GM12892 (cell line): Measurements from ENCODE around the gene MEGF9.
"Not testable (repeated sequence)": the region's sequence is repeated elsewhere in the genome, so short reads cannot be mapped to it uniquely, and the experiment has no call there.

Experiments used
- DNase-seq: peaks from one replicate; pipeline ENCODE4 v3.0.0; 2011; ENCODE audit not compliant: insufficient read length
- FAIRE-seq: peaks from 2 replicates; lab custom pipeline; 2011; peaks lifted over from hg19 to GRCh38; lab: Jason Lieb, UNC
- POLR2A ChIP-seq: IDR thresholded peaks from 2 replicates; pipeline ENCODE4 v1.6.1; 2011; ENCODE audit warnings: low read depth, low read length, control low read depth
- POLR2AphosphoS5 ChIP-seq: IDR thresholded peaks from 2 replicates; pipeline ENCODE4 v1.6.1; 2011; ENCODE audit warnings: low read depth, low read length, control low read depth
- TAF1 ChIP-seq: IDR thresholded peaks from 2 replicates; pipeline ENCODE4 v1.6.1; 2011; ENCODE audit warnings: low read depth, mild to moderate bottlenecking, control low read depth, low read length, borderline replicate concordance

MEGF9 gene

GRCh38 chr9:120643061-120643460 lies 71.2 kb downstream of the MEGF9 start:
- no peak for TF ChIP-seq POLR2A
- no peak for TF ChIP-seq POLR2AphosphoS5
- FAIRE-seq (no peak), DNase-seq (no peak)

GRCh38 chr9:120642129-120642770 lies 72.0 kb downstream of the MEGF9 start:
- DNase-seq (no peak), FAIRE-seq (no peak)
- TF ChIP-seq POLR2AphosphoS5: no peak
- no peak for TF ChIP-seq TAF1
- no peak for TF ChIP-seq POLR2A

GRCh38 chr9:120640874-120641273 lies 73.4 kb downstream of the MEGF9 start:
- not testable (repeated sequence) for FAIRE-seq, DNase-seq

- DNase-seq (no peak), FAIRE-seq (no peak)
- TF ChIP-seq POLR2A (no peak), TAF1 (no peak), POLR2AphosphoS5 (no peak)
Observed at GRCh38 chr9:120640380-120640779, 73.9 kb downstream of the MEGF9 start.

- DNase-seq (no peak), FAIRE-seq (no peak)
- TF ChIP-seq TAF1: no peak
- no peak for TF ChIP-seq POLR2AphosphoS5
- no peak for TF ChIP-seq POLR2A
Observed at GRCh38 chr9:120637919-120638318, 76.4 kb downstream of the MEGF9 start.

- FAIRE-seq: no peak
- TF ChIP-seq POLR2A (no peak), TAF1 (no peak), POLR2AphosphoS5 (no peak)
- no peak for DNase-seq
Observed at GRCh38 chr9:120636194-120636957, 77.9 kb downstream of the MEGF9 start.

- TF ChIP-seq POLR2A: no peak
- TF ChIP-seq TAF1: no peak
- no peak for TF ChIP-seq POLR2AphosphoS5
- FAIRE-seq: no peak
Observed at GRCh38 chr9:120635011-120635410, 79.3 kb downstream of the MEGF9 start.

GRCh38 chr9:120630333-120630732 lies 83.9 kb downstream of the MEGF9 start:
- FAIRE-seq (no peak), DNase-seq (no peak)
- TF ChIP-seq POLR2A: no peak
- no peak for TF ChIP-seq TAF1

More at GRCh38 chr9:120635011-120635410, 79.3 kb downstream of the MEGF9 start:
- no peak for DNase-seq

GRCh38 chr9:120628925-120629497 lies 85.3 kb downstream of the MEGF9 start:
- FAIRE-seq, DNase-seq: not testable (repeated sequence)

- FAIRE-seq (no peak), DNase-seq (no peak)
- TF ChIP-seq TAF1 (no peak), POLR2AphosphoS5 (no peak), POLR2A (no peak)
Observed at GRCh38 chr9:120628207-120628924, 85.9 kb downstream of the MEGF9 start.

GRCh38 chr9:120627073-120627472 lies 87.2 kb downstream of the MEGF9 start:
- TF ChIP-seq TAF1 (no peak), POLR2A (no peak), POLR2AphosphoS5 (no peak)
- DNase-seq: no peak
- FAIRE-seq: no peak
